Breast epithelium (tissue), 3 donors: ENCODE data around the gene MAST4.

ENCODE experiments used
- CTCF ChIP-seq, 3 donors: fragments of 450-650 bp; IDR thresholded peaks; one replicate each; pipeline ENCODE4 v1.5.1; 2016 to 2017; ENCODE audit warnings: antibody characterized with exemption in 3 of 3, mild to moderate bottlenecking in 3 of 3, moderate library complexity in 3 of 3
- POLR2A ChIP-seq: fragments of 450-650 bp; IDR thresholded peaks from one replicate; pipeline ENCODE4 v1.6.1; 2016; ENCODE audit warnings: antibody characterized with exemption, mild to moderate bottlenecking, moderate library complexity

- TF ChIP-seq CTCF (IDR thresholded peaks at IDR 0.05) (no peak), POLR2A (no peak)
These were observed 46.3 kb downstream of the MAST4 start for GRCh38 chr5:66642538-66642937.
